Erythroblast (primary cell): ENCODE results near the gene PRLR.
"Not testable (repeated sequence)": the region's sequence is repeated elsewhere in the genome, so short reads cannot be mapped to it uniquely, and the experiment has no call there.

Experiments used
- GATA1 ChIP-seq: IDR thresholded peaks from 2 replicates; pipeline ENCODE4 v1.6.1; 2011; ENCODE audit warnings: low read depth, mild to moderate bottlenecking, control low read depth, low read length, moderate library complexity
- POLR2A ChIP-seq: IDR thresholded peaks from 2 replicates; pipeline ENCODE4 v1.6.1; 2011; ENCODE audit warnings: mild to moderate bottlenecking, low read length

GRCh38 chr5:35104550-35104949 lies 125.7 kb downstream of the PRLR start:
- TF ChIP-seq POLR2A, GATA1: not testable (repeated sequence)
